Esophagus muscularis mucosa (tissue), 4 donors: ENCODE data around the gene FANK1. TPM values are rescaled to one million over a fixed set of nuclear protein-coding genes. Genes with fewer than 3 reads are reported as not detected.

Source experiments
- DNase-seq: peaks from one replicate; pipeline ENCODE4 v3.0.0-alpha.2; 2017; ENCODE audit errors: extremely low spot score
- H3K27ac ChIP-seq, 4 donors: fragments of 200-600 bp; sonication (generic); replicated peaks in 1 of 4; 1 replicate in 3 of 4; 2 replicates in 1 of 4; pipeline ENCODE4 v1.5.1; 2016 to 2019; ENCODE audit warnings: mild to moderate bottlenecking in 1 of 4
- H3K27me3 ChIP-seq, 4 donors: fragments of 200-600 bp; sonication (generic); one replicate each; pipeline versions ENCODE4 v1.5.1 to v1.6.0; 2016 to 2019
- H3K36me3 ChIP-seq, 4 donors: fragments of 200-600 bp; sonication (generic); one replicate each; pipeline ENCODE4 v1.5.1; 2016 to 2019
- H3K4me1 ChIP-seq, 4 donors: fragments of 200-600 bp; sonication (generic); one replicate each; pipeline ENCODE4 v1.5.1; 2016 to 2019
- H3K4me3 ChIP-seq, 4 donors: fragments of 200-600 bp; sonication (generic); 1 replicate in 2 of 4; 2 replicates in 2 of 4; pipeline ENCODE4 v1.5.1; 2016 to 2019; ENCODE audit warnings: mild to moderate bottlenecking in 4 of 4, moderate library complexity in 1 of 4
- H3K9me3 ChIP-seq, 4 donors: fragments of 200-600 bp; sonication (generic); 1 replicate in 3 of 4; 2 replicates in 1 of 4; pipeline ENCODE4 v1.5.1; 2016 to 2019
- CTCF ChIP-seq, 3 experiments: fragments of 200-600 bp in 2 of 3; fragments of 450-650 bp in 1 of 3; sonication (generic) in 2 of 3; IDR thresholded peaks; one replicate each; pipeline ENCODE4 v1.5.1; 2017 to 2019; ENCODE audit warnings: antibody characterized with exemption in 3 of 3, mild to moderate bottlenecking in 2 of 3, moderate library complexity in 1 of 3
- EP300 ChIP-seq: sonication (generic); formaldehyde crosslinking; IDR thresholded peaks from one replicate; pipeline ENCODE4 v1.6.1; 2017; ENCODE audit warnings: antibody characterized with exemption
- POLR2A ChIP-seq: fragments of 450-650 bp; IDR thresholded peaks from one replicate; pipeline ENCODE4 v1.6.1; 2017; ENCODE audit warnings: antibody characterized with exemption, moderate library complexity, mild to moderate bottlenecking, low read depth
- POLR2AphosphoS5 ChIP-seq, 2 donors: sonication (generic); formaldehyde crosslinking; IDR thresholded peaks; one replicate each; pipeline ENCODE4 v1.6.1; 2017; ENCODE audit warnings: antibody characterized with exemption in 2 of 2
- WGBS: methylation state at CpG from one replicate; pipeline ENCODE4 v1.1.5; 2018; 5-methylcytosine and 5-hydroxymethylcytosine counted together
- intact Hi-C: fragments of 100-400 bp; cut with DNase I; formaldehyde crosslinking; loops from one replicate; pipeline ENCODE4 v1.15.1; 2023
- total RNA-seq, 4 donors: library from RNA; depleted of rRNA; stranded (reverse); fragments of >200 nt; gene quantifications; one replicate each; pipeline versions ENCODE4 v1.1.0 to v1.2.1, GENCODE V29; 2016

FANK1 gene
- total RNA-seq, 4 donors from 2014 or later, result 0.50 to 2.6 (median 1.4) TPM

DNA sequence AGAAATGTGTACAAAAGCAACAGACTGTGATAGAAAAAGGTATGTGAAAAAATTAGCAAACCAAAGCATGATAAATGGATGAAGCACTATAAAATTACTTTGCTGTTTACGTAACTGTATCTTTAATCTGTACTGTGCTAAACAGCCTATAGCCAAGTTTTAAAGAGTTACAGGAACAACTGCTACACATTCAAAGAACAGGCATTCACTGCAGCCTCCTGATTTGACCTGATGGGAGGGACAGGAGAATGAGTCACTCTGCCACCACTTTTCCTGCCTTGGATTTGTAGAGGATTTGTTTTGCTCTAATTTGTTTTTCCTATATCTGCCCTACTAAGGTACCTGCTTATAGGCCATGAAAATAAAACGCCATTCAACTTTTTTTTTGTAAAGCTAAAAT is 116.1 kb downstream of the FANK1 start:
- DNase-seq, result no peak
- intact Hi-C loops, result no loop called here
- H3K4me1 ChIP-seq, result no peaks in the 10 kb centered on the region
- H3K27ac ChIP-seq, result no peak overlapping the region
- H3K36me3 ChIP-seq, result no peaks in the 10 kb centered on the region
- no peaks in the 10 kb centered on the region for H3K27me3 ChIP-seq
- no peak overlapping the region for H3K4me3 ChIP-seq
- WGBS, result 95% methylated on average over 2 of the region's 2 CpGs
- H3K9me3 ChIP-seq, result no peaks in the 10 kb centered on the region
- no peak for TF ChIP-seq POLR2AphosphoS5 (IDR thresholded peaks at IDR 0.05)
- no peak for TF ChIP-seq EP300
- TF ChIP-seq POLR2A, result no peak
- no peak for TF ChIP-seq CTCF (IDR thresholded peaks at IDR 0.05)

DNA sequence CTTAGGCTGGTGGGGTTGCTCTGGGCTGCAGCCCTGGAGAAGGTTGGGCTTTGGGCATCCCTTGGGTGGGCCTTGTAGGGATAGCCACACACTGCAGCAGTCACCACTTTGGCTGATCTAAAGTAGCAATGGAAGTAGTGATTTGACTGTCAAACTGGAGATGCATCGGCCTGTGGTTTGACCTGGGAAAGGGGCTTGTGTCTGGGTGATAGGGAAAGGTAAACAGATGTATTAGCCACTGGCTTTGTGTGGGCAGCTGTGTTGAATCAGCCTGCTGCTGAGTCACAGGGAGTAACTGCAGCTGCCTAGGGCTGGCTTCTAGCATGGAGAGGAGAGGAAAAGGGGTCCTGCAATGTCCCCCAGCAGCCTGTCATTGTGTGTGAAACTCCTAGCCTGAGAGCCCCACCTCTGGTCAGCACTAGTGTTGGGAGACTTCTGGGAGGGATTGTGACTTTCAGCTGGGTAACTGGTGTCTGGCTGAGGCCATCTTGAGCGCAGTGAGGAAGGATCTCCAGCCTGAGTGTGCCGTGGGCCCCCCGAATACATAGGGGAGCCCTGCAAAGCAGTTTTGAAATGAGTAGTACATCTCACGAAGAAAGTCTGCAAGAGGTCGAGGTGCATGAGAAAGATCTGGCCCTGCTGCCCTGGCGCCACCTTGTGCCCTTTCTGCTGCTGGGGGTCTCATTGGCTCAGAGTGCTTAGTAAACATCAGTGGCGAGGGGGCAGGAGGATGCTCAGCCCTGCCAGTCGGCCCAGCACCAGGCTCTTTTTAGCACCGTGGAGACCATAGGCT is 117.3 kb downstream of the FANK1 start:
- intact Hi-C loops, result no loop called here
- no peaks in the 10 kb centered on the region for H3K4me1 ChIP-seq
- no peak overlapping the region for H3K4me3 ChIP-seq
- DNase-seq, result no peak
- TF ChIP-seq POLR2AphosphoS5 (IDR thresholded peaks at IDR 0.05) (no peak), POLR2A (no peak), CTCF (IDR thresholded peaks at IDR 0.05) (no peak), EP300 (no peak)
- H3K9me3 ChIP-seq, result no peaks in the 10 kb centered on the region
- H3K27me3 ChIP-seq, result no peaks in the 10 kb centered on the region
- WGBS, result 87% methylated on average over 7 of the region's 10 CpGs
- no peak overlapping the region for H3K27ac ChIP-seq
- H3K36me3 ChIP-seq, result no peaks in the 10 kb centered on the region

- TF ChIP-seq POLR2A (no peak), EP300 (no peak), CTCF (IDR thresholded peaks at IDR 0.05) (no peak)
- no peaks in the 10 kb centered on the region for H3K36me3 ChIP-seq
- DNase-seq, result no peak
- H3K27me3 ChIP-seq, result no peaks in the 10 kb centered on the region
- no peaks in the 10 kb centered on the region for H3K9me3 ChIP-seq
- no peaks in the 10 kb centered on the region for H3K4me1 ChIP-seq
- intact Hi-C loops, result no loop called here
- WGBS, result 88% methylated on average over 7 of the region's 7 CpGs
- H3K4me3 ChIP-seq, result no peak overlapping the region
- no peak overlapping the region for H3K27ac ChIP-seq
Measured at GRCh38 chr10:126014309-126014708, 117.9 kb downstream of the FANK1 start.

DNA sequence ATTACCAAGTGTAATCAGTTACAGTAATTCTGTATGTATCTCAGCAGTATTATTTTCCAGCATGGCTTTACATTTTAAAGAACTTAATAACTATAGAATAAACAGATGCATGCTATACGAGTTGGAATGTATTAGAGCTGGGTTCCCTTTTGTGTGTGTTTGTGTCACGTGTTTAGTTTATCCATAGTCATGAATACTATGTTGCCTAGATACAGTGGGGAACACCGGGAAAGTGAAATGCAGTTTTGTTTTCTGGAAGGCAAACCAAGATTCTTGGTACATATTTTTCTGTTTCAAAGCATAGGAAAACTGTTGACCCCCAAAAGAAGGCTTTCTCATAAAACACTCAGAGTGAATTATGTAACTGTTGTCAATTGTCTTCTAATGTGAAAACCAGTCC is 119.0 kb downstream of the FANK1 start:
- TF ChIP-seq POLR2AphosphoS5 (IDR thresholded peaks at IDR 0.05), result no peak
- TF ChIP-seq POLR2A, result no peak
- TF ChIP-seq CTCF (IDR thresholded peaks at IDR 0.05), result no peak
- TF ChIP-seq EP300, result no peak
- Histone ChIP-seq H3K9me3 (no peaks in the 10 kb centered on the region), H3K4me1 (no peaks in the 10 kb centered on the region), H3K4me3 (no peak overlapping the region), H3K27ac (no peak overlapping the region), H3K27me3 (no peaks in the 10 kb centered on the region), H3K36me3 (no peaks in the 10 kb centered on the region)
- WGBS, result 68% methylated on average over 3 of the region's 3 CpGs
- intact Hi-C loops, result no loop called here
- DNase-seq, result no peak
